H1 (cell line): ENCODE data around the gene MRPS26. TPM values are rescaled to one million over a fixed set of nuclear protein-coding genes. Genes with fewer than 3 reads are reported as not detected.

Experiments used
- CTCF ChIA-PET: fragments of 300-600 bp; sonication (Branson Sonifier 250); formaldehyde crosslinking; loops from one replicate; lab custom pipeline; 2021; ENCODE audit not compliant: partially characterized antibody; lab: Charles Lee
- POLR2A ChIA-PET: fragments of 300-600 bp; sonication (Branson Sonifier 250); formaldehyde crosslinking; loops from one replicate; lab custom pipeline; 2021; ENCODE audit warnings: inconsistent platforms; ENCODE audit not compliant: partially characterized antibody; lab: Charles Lee
- DNase-seq, 2 experiments: peaks; one replicate each; pipeline versions ENCODE4 v3.0.0 to v3.0.0-alpha.2; 2010 to 2022; ENCODE audit warnings: low spot score in 2 of 2, low read depth in 1 of 2, mixed read lengths in 1 of 2
- FAIRE-seq: peaks from 2 replicates; lab custom pipeline; 2011; peaks lifted over from hg19 to GRCh38; lab: Jason Lieb, UNC
- H2AFZ ChIP-seq: 2 replicates; pipeline ENCODE4 v1.8.1; 2012; ENCODE audit warnings: low read length, inconsistent platforms
- H2AK5ac ChIP-seq: 2 replicates; pipeline ENCODE4 v1.6.1; 2013; ENCODE audit warnings: low read depth, low read length
- H2BK120ac ChIP-seq: replicated peaks from 2 replicates; pipeline ENCODE3; 2013; ENCODE audit warnings: low read depth, low read length, inconsistent platforms
- H2BK12ac ChIP-seq: 2 replicates; pipeline ENCODE4 v1.6.1; 2013; ENCODE audit warnings: low read depth, low read length
- H2BK15ac ChIP-seq: 2 replicates; pipeline ENCODE4 v1.6.1; 2013; ENCODE audit warnings: low read length
- H2BK20ac ChIP-seq: 2 replicates; pipeline ENCODE4 v1.6.1; 2013; ENCODE audit warnings: low read length
- H2BK5ac ChIP-seq: 2 replicates; pipeline ENCODE4 v1.6.1; 2013; ENCODE audit warnings: low read depth, low read length
- H3K14ac ChIP-seq: 2 replicates; pipeline ENCODE4 v1.6.1; 2013; ENCODE audit warnings: inconsistent platforms; ENCODE audit not compliant: insufficient read length
- H3K18ac ChIP-seq: 2 replicates; pipeline ENCODE4 v1.6.1; 2013; ENCODE audit warnings: low read length; ENCODE audit errors: extremely low read depth
- H3K23ac ChIP-seq: 2 replicates; pipeline ENCODE4 v1.6.1; 2013; ENCODE audit warnings: inconsistent platforms; ENCODE audit not compliant: insufficient read length
- H3K23me2 ChIP-seq: 2 replicates; pipeline ENCODE4 v1.6.1; 2013; ENCODE audit warnings: low read depth, low read length
- H3K27ac ChIP-seq: 2 replicates; pipeline ENCODE4 v1.6.1; 2011; ENCODE audit warnings: low read depth, low read length, inconsistent platforms
- H3K27me3 ChIP-seq, 4 experiments: replicated peaks in 1 of 4; 1 replicate in 1 of 4; 2 replicates in 3 of 4; pipeline versions ENCODE4 v1.6.1 to v1.8.1; 2011 to 2013; ENCODE audit warnings: low read length in 3 of 4, mild to moderate bottlenecking in 3 of 4, inconsistent platforms in 2 of 4, mixed read lengths in 2 of 4, moderate library complexity in 1 of 4; ENCODE audit not compliant: control insufficient read depth in 3 of 4, insufficient read depth in 3 of 4; ENCODE audit errors: extremely low read depth in 1 of 4
- H3K36me3 ChIP-seq, 4 experiments: 2 replicates each; pipeline versions ENCODE4 v1.6.1 to v1.8.1; 2011 to 2013; ENCODE audit warnings: mild to moderate bottlenecking in 4 of 4, low read length in 3 of 4, moderate library complexity in 2 of 4, control low read depth in 1 of 4, inconsistent platforms in 1 of 4; ENCODE audit not compliant: insufficient read depth in 4 of 4, control insufficient read depth in 2 of 4
- H3K4ac ChIP-seq: replicated peaks from 2 replicates; pipeline ENCODE3; 2013; ENCODE audit warnings: low read length, low read depth, mixed read lengths, inconsistent platforms; ENCODE audit not compliant: insufficient read length
- H3K4me1 ChIP-seq, 4 experiments: replicated peaks in 1 of 4; 1 replicate in 1 of 4; 2 replicates in 3 of 4; pipeline versions ENCODE4 v1.6.1 to v1.8.1; 2011 to 2013; ENCODE audit warnings: low read length in 3 of 4, inconsistent platforms in 2 of 4, mixed read lengths in 1 of 4; ENCODE audit not compliant: insufficient read depth in 4 of 4, control insufficient read depth in 3 of 4
- H3K4me2 ChIP-seq, 2 experiments: 2 replicates each; pipeline versions ENCODE4 v1.6.1 to v1.8.1; 2011 to 2013; ENCODE audit warnings: low read depth in 2 of 2, low read length in 2 of 2, control low read depth in 1 of 2, inconsistent platforms in 1 of 2, mild to moderate bottlenecking in 1 of 2; ENCODE audit not compliant: insufficient read depth in 1 of 2
- H3K4me3 ChIP-seq, 4 experiments: fragments of 200-600, 300-600 bp in 1 of 4; sonication (generic), shearing (Covaris generic), sonication (Bioruptor Twin) in 1 of 4; 2 replicates each; pipeline versions ENCODE4 v1.5.1 to v1.8.1; 2011 to 2016; ENCODE audit warnings: low read length in 4 of 4, low read depth in 3 of 4, control low read depth in 2 of 4, inconsistent platforms in 2 of 4, mild to moderate bottlenecking in 2 of 4, mixed read lengths in 1 of 4, moderate library complexity in 1 of 4; ENCODE audit not compliant: insufficient read depth in 2 of 4; ENCODE audit errors: extremely low read depth in 1 of 4
- H3K56ac ChIP-seq: replicated peaks from 2 replicates; pipeline ENCODE3; 2013; ENCODE audit warnings: low read depth, mild to moderate bottlenecking, mixed read lengths, low read length, inconsistent platforms; ENCODE audit not compliant: insufficient read length
- H3K79me1 ChIP-seq: 2 replicates; pipeline ENCODE4 v1.6.1; 2013; ENCODE audit warnings: low read depth, low read length, control low read depth
- H3K79me2 ChIP-seq, 2 experiments: 2 replicates each; pipeline versions ENCODE4 v1.6.1 to v1.8.1; 2012 to 2013; ENCODE audit warnings: low read length in 2 of 2, mild to moderate bottlenecking in 2 of 2, inconsistent platforms in 1 of 2; ENCODE audit not compliant: insufficient read depth in 2 of 2, control insufficient read depth in 1 of 2
- H3K9ac ChIP-seq, 4 experiments: replicated peaks in 1 of 4; 1 replicate in 1 of 4; 2 replicates in 3 of 4; pipeline versions ENCODE4 v1.6.1 to v1.8.1; 2011 to 2013; ENCODE audit warnings: low read depth in 3 of 4, low read length in 3 of 4, control low read depth in 2 of 4, mild to moderate bottlenecking in 2 of 4, moderate library complexity in 2 of 4, inconsistent platforms in 1 of 4; ENCODE audit errors: extremely low read depth in 1 of 4
- H3K9me3 ChIP-seq, 2 experiments: 2 replicates each; pipeline versions ENCODE4 v1.6.1 to v1.8.1; 2012 to 2013; ENCODE audit warnings: mild to moderate bottlenecking in 2 of 2, moderate library complexity in 2 of 2, control low read depth in 1 of 2, inconsistent platforms in 1 of 2, low read depth in 1 of 2, low read length in 1 of 2, mixed read lengths in 1 of 2; ENCODE audit not compliant: insufficient read depth in 2 of 2
- H4K20me1 ChIP-seq, 2 experiments: replicated peaks in 1 of 2; 2 replicates each; pipeline versions ENCODE3 to v1.8.1; 2011 to 2013; ENCODE audit warnings: inconsistent platforms in 2 of 2, low read length in 2 of 2, mild to moderate bottlenecking in 1 of 2; ENCODE audit not compliant: insufficient read depth in 2 of 2, control insufficient read depth in 1 of 2
- H4K5ac ChIP-seq: 2 replicates; pipeline ENCODE4 v1.6.1; 2013; ENCODE audit warnings: low read length, low read depth, mixed read lengths, inconsistent platforms; ENCODE audit not compliant: insufficient read length
- H4K8ac ChIP-seq: 2 replicates; pipeline ENCODE4 v1.8.0; 2013; ENCODE audit warnings: mild to moderate bottlenecking, moderate library complexity, low read length, inconsistent platforms; ENCODE audit not compliant: insufficient read depth; ENCODE audit errors: extremely low read depth
- H4K91ac ChIP-seq: replicated peaks from 2 replicates; pipeline ENCODE3; 2013; ENCODE audit warnings: low read length, mixed read lengths, inconsistent platforms; ENCODE audit not compliant: insufficient read length
- EP300 ChIP-seq, 2 experiments: IDR thresholded peaks; 1 replicate in 1 of 2; 2 replicates in 1 of 2; pipeline ENCODE4 v1.6.1; 2011 to 2012; ENCODE audit warnings: low read depth in 2 of 2, low read length in 2 of 2, mild to moderate bottlenecking in 2 of 2, borderline replicate concordance in 1 of 2, inconsistent platforms in 1 of 2, moderate library complexity in 1 of 2
- MAFK ChIP-seq: IDR thresholded peaks from 2 replicates; pipeline ENCODE4 v1.6.1; 2012; ENCODE audit warnings: low read depth, mild to moderate bottlenecking, improper control_type of control experiment, low read length
- NRF1 ChIP-seq: IDR thresholded peaks from 2 replicates; pipeline ENCODE4 v1.6.1; 2011; ENCODE audit warnings: mild to moderate bottlenecking, low read depth, low read length, improper control_type of control experiment
- POLR2AphosphoS5 ChIP-seq: IDR thresholded peaks from 2 replicates; pipeline ENCODE4 v1.6.1; 2011; ENCODE audit warnings: low read depth, low read length
- RAD21 ChIP-seq, 2 experiments: IDR thresholded peaks in 1 of 2; conservative IDR thresholded peaks in 1 of 2; 2 replicates each; pipeline ENCODE4 v1.6.1; 2011; ENCODE audit warnings: low read depth in 2 of 2, low read length in 2 of 2, improper control_type of control experiment in 1 of 2, inconsistent platforms in 1 of 2, mild to moderate bottlenecking in 1 of 2, moderate library complexity in 1 of 2
- RBBP5 ChIP-seq: IDR thresholded peaks from 2 replicates; pipeline ENCODE4 v1.7.1; 2012; ENCODE audit warnings: low read depth, mild to moderate bottlenecking, inconsistent platforms, low read length, moderate library complexity, borderline replicate concordance
- TAF7 ChIP-seq: optimal IDR thresholded peaks from 2 replicates; pipeline ENCODE3; 2011; ENCODE audit warnings: low read depth, mild to moderate bottlenecking, inconsistent platforms, low read length, moderate library complexity, borderline replicate concordance
- TCF12 ChIP-seq: IDR thresholded peaks from 2 replicates; pipeline ENCODE4 v1.6.1; 2011; ENCODE audit warnings: low read depth, mild to moderate bottlenecking, low read length
- TEAD4 ChIP-seq: IDR thresholded peaks from 2 replicates; pipeline ENCODE4 v1.6.1; 2012; ENCODE audit warnings: low read depth, low read length, inconsistent platforms, mixed read lengths
- WGBS, 2 experiments: shearing (Covaris generic) in 1 of 2; methylation state at CpG; one replicate each; pipeline versions ENCODE4 v1.1.6 to v1.1.7; 2013 to 2015; ENCODE audit warnings: low lambda C conversion rate in 2 of 2, mixed read lengths in 2 of 2, inconsistent platforms in 1 of 2, low coverage in 1 of 2, missing lambda C conversion rate in 1 of 2; ENCODE audit not compliant: insufficient replicate concordance in 2 of 2, insufficient coverage in 1 of 2, insufficient read length in 1 of 2; ENCODE audit errors: extremely low coverage in 1 of 2, missing lambda C conversion rate in 1 of 2; 5-methylcytosine and 5-hydroxymethylcytosine counted together
- polyA plus RNA-seq, 7 experiments: library from polyadenylated mRNA; depleted of rRNA in 3 of 7; stranded (reverse) in 5 of 7; unstranded in 2 of 7; fragments of >200 nt in 5 of 7; fragments of 200-250 nt in 2 of 7; gene quantifications; 1 replicate in 5 of 7; 2 replicates in 1 of 7; 4 replicates in 1 of 7; pipeline versions ENCODE4 v1.2.1 to v1.2.3, GENCODE V29; 2011 to 2013; ENCODE audit warnings: missing spikeins in 2 of 7, mixed read lengths in 2 of 7
- total RNA-seq: library from RNA; stranded (reverse); fragmentation: NEBNext Ultra II Directional; extraction: Animal tissue kit (Norgen Biotek cat#: 25700); gene quantifications from 2 replicates; pipeline ENCODE4 v1.2.1, GENCODE V29; 2021

The MRPS26 gene
- total and polyA plus RNA-seq, 2 of the 8 experiments (the other 6 are each of a cell fraction or from before 2014, with no cell fraction given) = 83.6 to 103 TPM

- H4K5ac ChIP-seq = no peak overlapping the region
- no peak overlapping the region for H2BK15ac ChIP-seq
- no peak for FAIRE-seq
- no peaks in the 10 kb centered on the region for H3K23me2 ChIP-seq
- H3K23ac ChIP-seq = no peak overlapping the region
- H3K4me1 ChIP-seq = peaks cover 0 to 12% (median 4%) of the 10 kb centered on the region in 4 experiments; a peak in 5 of 7 replicates
- 91% methylated on average over 4 of the region's 4 CpGs; no CpG with 5 or more reads in 1 of the 2 experiments for WGBS, 2 experiments
- no peak overlapping the region for H3K4me2 ChIP-seq
- no peaks in the 10 kb centered on the region for H3K79me2 ChIP-seq
- no peak overlapping the region for H4K91ac ChIP-seq
- H3K36me3 ChIP-seq = peaks cover 24 to 45% (median 33%) of the 10 kb centered on the region in 4 experiments
- no peak overlapping the region for H3K56ac ChIP-seq
- no peak overlapping the region for H2BK12ac ChIP-seq
- H3K79me1 ChIP-seq = no peaks in the 10 kb centered on the region
- H4K8ac ChIP-seq = no peak overlapping the region
- no peak overlapping the region for H3K14ac ChIP-seq
- DNase-seq = no peak
- no peak overlapping the region for H2BK20ac ChIP-seq
- H2BK120ac ChIP-seq = no peak overlapping the region
- ChIA-PET CTCF (interaction anchor here (0.6 to 1.9 kb wide), 3 partner anchors 14 to 78 kb away, joined by 3 to 6 read pairs (median 4); no protein-coding TSS in a partner anchor), POLR2A (no interaction called here)
- H2BK5ac ChIP-seq = no peak overlapping the region
- H3K27ac ChIP-seq = no peak overlapping the region
- no peak overlapping the region for H3K9ac ChIP-seq
- TF ChIP-seq TAF7 = no peak
- TF ChIP-seq TCF12 = no peak
- TF ChIP-seq RBBP5 = no peak
- TF ChIP-seq POLR2AphosphoS5 = no peak
- TF ChIP-seq RAD21 (IDR thresholded peaks at IDR 0.05 in 1 of 2, conservative IDR thresholded peaks at IDR 0.05 in 1 of 2; ENCODE audit: low read depth in 2 of 2, low read length in 2 of 2) = no peak
- TF ChIP-seq NRF1 = no peak
- TF ChIP-seq EP300 (IDR thresholded peaks at IDR 0.05; ENCODE audit: borderline replicate concordance in 1 of 2, low read depth in 2 of 2, low read length in 2 of 2) = no peak
- no peak for TF ChIP-seq MAFK
- TF ChIP-seq TEAD4 = no peak
- H2AFZ ChIP-seq = no peak overlapping the region
- H3K4me3 ChIP-seq = no peak overlapping the region
- no peak overlapping the region for H3K4ac ChIP-seq
- H4K20me1 ChIP-seq = peaks cover 2 to 4% of the 10 kb centered on the region in 2 experiments
- no peak overlapping the region for H3K18ac ChIP-seq
- no peak overlapping the region for H2AK5ac ChIP-seq
- no peaks in the 10 kb centered on the region for H3K9me3 ChIP-seq
- H3K27me3 ChIP-seq = no peaks in the 10 kb centered on the region
Measured at GRCh38 chr20:3039426-3039825, 6.4 kb upstream of the MRPS26 start.
